BLaER1 treated with 17β-estradiol and CSF1 and Interleukin-3, amounts not matched to agents 10 nM and 100 nM (cell line): ENCODE results near the gene CHCHD6.

Experiments used
- H3K27ac ChIP-seq, 11 experiments: shearing (Covaris generic); formaldehyde crosslinking; 2 replicates each; pipeline ENCODE4 v1.8.1; 2022
- H3K27me3 ChIP-seq, 11 experiments: shearing (Covaris generic); formaldehyde crosslinking; 2 replicates each; pipeline ENCODE4 v1.8.1; 2022
- H3K36me3 ChIP-seq, 11 experiments: shearing (Covaris generic); formaldehyde crosslinking; 2 replicates each; pipeline ENCODE4 v1.8.1; 2022
- H3K4me1 ChIP-seq, 10 experiments: shearing (Covaris generic); formaldehyde crosslinking; 2 replicates each; pipeline ENCODE4 v1.8.1; 2022
- H3K4me2 ChIP-seq, 11 experiments: shearing (Covaris generic); formaldehyde crosslinking; 2 replicates each; pipeline ENCODE4 v1.8.1; 2022
- H3K4me3 ChIP-seq, 10 experiments: shearing (Covaris generic); formaldehyde crosslinking; 2 replicates each; pipeline ENCODE4 v1.8.1; 2022
- H3K9ac ChIP-seq, 11 experiments: shearing (Covaris generic); formaldehyde crosslinking; 2 replicates each; pipeline ENCODE4 v1.8.1; 2022
- H3K9me3 ChIP-seq, 11 experiments: shearing (Covaris generic); formaldehyde crosslinking; replicated peaks in 1 of 11; 2 replicates each; pipeline ENCODE4 v1.8.1; 2022
- H4K20me1 ChIP-seq, 11 experiments: shearing (Covaris generic); formaldehyde crosslinking; 2 replicates each; pipeline ENCODE4 v1.8.1; 2022
- Cebpa-rat ChIP-seq, 11 experiments: shearing (Covaris generic); IDR thresholded peaks; 2 replicates each; pipeline ENCODE4 v1.8.1; 2022

Gene CHCHD6

GRCh38 chr3:126828306-126828705 is 124.3 kb downstream of the CHCHD6 start:
- no peak for TF ChIP-seq Cebpa-rat (IDR thresholded peaks at IDR 0.05)
- 0 out of 22 replicates have a peak, but pooled peaks cover 0 to 3% (median 0%) of the 10 kb centered on the region in 11 experiments for H3K9me3 ChIP-seq
- H3K27ac ChIP-seq: no peak overlapping the region
- peaks cover 0 to 15% (median 0%) of the 10 kb centered on the region in 11 experiments; a peak in 2 of 22 replicates for H4K20me1 ChIP-seq
- H3K4me2 ChIP-seq: peak overlapping the region in 3 of 11 experiments; percentile 3 to 24 (median 18); a peak in 3 of 22 replicates
- H3K9ac ChIP-seq: no peak overlapping the region
- no peaks in the 10 kb centered on the region for H3K27me3 ChIP-seq
- peaks cover 0 to 10% (median 5%) of the 10 kb centered on the region in 10 experiments; a peak in 6 of 20 replicates for H3K4me1 ChIP-seq
- no peak overlapping the region for H3K4me3 ChIP-seq
- no peaks in the 10 kb centered on the region for H3K36me3 ChIP-seq

DNA sequence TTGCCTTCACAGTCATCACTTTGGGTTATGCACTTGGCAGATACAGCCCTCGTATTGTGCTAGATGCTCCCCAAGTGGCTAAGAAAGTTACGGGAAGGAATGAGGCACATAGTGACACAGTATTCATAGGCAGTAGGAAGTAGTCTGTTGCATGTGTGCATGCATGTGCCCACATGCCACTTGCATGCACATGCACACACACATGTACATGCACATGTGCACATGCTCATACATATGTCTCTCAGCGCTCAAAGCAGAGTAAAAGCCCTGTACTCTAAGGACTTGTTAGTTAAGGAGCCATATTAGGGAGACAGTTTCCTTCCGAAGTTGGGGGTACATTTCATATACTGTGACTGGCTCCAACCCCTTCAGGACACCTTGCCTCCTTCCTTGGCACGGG is 128.9 kb downstream of the CHCHD6 start:
- H3K9ac ChIP-seq: no peak overlapping the region
- TF ChIP-seq Cebpa-rat (IDR thresholded peaks at IDR 0.05): no peak
- H3K36me3 ChIP-seq: 0 out of 22 replicates have a peak, but pooled peaks cover 0 to 6% (median 0%) of the 10 kb centered on the region in 11 experiments

DNA sequence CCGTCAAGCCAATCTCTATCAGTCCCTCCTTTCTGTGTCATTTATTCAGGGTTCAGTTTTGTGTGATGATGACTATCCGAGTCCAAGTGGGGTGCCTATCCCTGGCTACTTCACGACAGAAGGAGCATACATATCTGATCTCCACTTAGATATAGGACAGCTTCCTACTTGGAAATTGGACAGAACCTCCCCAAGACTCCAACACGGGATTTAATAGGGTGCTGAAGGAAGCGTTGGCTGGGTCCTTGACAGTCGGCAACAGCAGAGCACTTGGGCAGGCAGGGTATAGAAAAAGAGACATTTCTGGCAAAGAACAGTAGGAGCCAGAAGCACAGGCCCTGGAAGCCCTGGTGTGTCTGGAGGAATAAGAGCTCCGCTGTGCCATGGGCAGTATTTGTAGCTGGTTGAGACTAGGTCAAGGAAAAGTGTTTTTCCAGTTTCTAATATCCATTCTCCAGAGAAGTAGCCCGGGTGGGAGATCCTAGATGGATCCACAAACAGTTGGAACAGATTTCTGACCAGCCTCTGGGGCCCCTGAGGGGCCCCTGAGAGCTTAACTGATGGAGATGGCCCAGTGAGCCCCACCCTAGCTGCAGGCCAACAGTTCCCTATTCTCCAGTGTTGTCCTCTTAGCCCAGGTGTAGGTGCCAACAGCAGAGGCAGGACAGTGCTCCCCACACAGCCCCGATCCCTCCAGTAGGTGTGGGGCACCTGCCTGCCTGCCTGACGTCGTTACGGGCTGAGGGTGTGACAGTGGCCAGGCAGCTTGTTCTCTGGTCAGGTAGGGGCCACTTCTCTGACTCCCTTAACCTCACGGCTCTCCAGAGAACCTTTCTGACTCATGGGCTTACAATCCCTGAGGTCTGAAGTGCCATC is 130.8 kb downstream of the CHCHD6 start:
- Histone ChIP-seq H4K20me1 (peaks cover 0 to 22% (median 7%) of the 10 kb centered on the region in 11 experiments; a peak in 9 of 22 replicates), H3K4me3 (no peak overlapping the region), H3K27ac (no peak overlapping the region), H3K36me3 (0 out of 22 replicates have a peak, but pooled peaks cover 0 to 6% (median 0%) of the 10 kb centered on the region in 11 experiments), H3K4me2 (no peak overlapping the region), H3K9me3 (no peaks in the 10 kb centered on the region), H3K27me3 (no peaks in the 10 kb centered on the region), H3K4me1 (0 out of 20 replicates have a peak, but pooled peaks cover 0 to 4% (median 0%) of the 10 kb centered on the region in 10 experiments), H3K9ac (no peak overlapping the region)
- no peak for TF ChIP-seq Cebpa-rat (IDR thresholded peaks at IDR 0.05)

More for the DNA sequence above, 128.9 kb downstream of the CHCHD6 start:
- no peak overlapping the region for H3K4me2 ChIP-seq
- no peak overlapping the region for H3K4me3 ChIP-seq
- no peaks in the 10 kb centered on the region for H3K9me3 ChIP-seq
- H4K20me1 ChIP-seq: peaks cover 0 to 23% (median 4%) of the 10 kb centered on the region in 11 experiments; a peak in 8 of 22 replicates
- H3K4me1 ChIP-seq: peaks cover 0 to 10% (median 5%) of the 10 kb centered on the region in 10 experiments; a peak in 6 of 20 replicates
- no peaks in the 10 kb centered on the region for H3K27me3 ChIP-seq
- no peak overlapping the region for H3K27ac ChIP-seq

DNA sequence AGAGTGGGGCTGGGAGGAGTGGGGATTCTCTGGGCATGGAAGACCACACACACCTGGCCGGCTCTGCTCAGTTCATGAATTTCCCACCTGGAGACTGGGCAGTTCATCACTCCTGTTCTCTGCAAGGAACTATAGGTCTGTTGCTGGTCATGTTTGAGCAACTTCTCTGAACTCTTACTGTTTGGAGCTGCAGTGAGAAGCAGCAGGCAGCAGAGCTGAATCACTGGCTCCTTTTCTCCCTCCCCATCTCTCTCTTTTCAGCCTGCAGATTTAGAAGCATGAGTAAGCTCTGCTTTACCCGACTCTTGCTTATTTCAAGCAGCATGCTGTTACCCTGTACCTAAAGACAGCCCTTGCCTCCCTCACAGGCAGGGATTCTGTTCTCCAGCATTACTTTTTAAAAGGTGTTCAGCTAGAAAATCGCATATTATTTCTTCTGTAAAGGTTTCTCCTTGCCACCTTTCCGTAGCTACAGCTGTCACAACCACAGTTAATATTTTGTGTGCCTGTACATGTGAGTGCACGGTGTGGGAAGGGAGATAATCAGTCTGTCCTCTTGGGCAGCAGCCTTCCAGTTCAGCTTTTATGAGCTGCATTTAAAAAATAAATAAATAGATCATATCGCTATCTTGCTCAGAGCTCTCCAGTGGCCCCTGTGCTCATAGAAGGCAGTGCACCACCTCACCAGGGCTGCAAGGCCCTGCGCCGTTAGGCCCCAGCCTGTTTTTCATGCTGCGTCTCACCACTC is 131.6 kb downstream of the CHCHD6 start:
- 0 out of 22 replicates have a peak, but pooled peaks cover 0 to 6% (median 0%) of the 10 kb centered on the region in 11 experiments for H3K36me3 ChIP-seq
- no peak overlapping the region for H3K27ac ChIP-seq
- H3K4me1 ChIP-seq: 0 out of 20 replicates have a peak, but pooled peaks cover 0 to 4% (median 0%) of the 10 kb centered on the region in 10 experiments
- no peaks in the 10 kb centered on the region for H3K27me3 ChIP-seq
- H3K9ac ChIP-seq: no peak overlapping the region
- H4K20me1 ChIP-seq: peaks cover 0 to 22% (median 7%) of the 10 kb centered on the region in 11 experiments; a peak in 9 of 22 replicates
- TF ChIP-seq Cebpa-rat (IDR thresholded peaks at IDR 0.05): no peak
- H3K9me3 ChIP-seq: no peaks in the 10 kb centered on the region
- no peak overlapping the region for H3K4me2 ChIP-seq
- no peak overlapping the region for H3K4me3 ChIP-seq

DNA sequence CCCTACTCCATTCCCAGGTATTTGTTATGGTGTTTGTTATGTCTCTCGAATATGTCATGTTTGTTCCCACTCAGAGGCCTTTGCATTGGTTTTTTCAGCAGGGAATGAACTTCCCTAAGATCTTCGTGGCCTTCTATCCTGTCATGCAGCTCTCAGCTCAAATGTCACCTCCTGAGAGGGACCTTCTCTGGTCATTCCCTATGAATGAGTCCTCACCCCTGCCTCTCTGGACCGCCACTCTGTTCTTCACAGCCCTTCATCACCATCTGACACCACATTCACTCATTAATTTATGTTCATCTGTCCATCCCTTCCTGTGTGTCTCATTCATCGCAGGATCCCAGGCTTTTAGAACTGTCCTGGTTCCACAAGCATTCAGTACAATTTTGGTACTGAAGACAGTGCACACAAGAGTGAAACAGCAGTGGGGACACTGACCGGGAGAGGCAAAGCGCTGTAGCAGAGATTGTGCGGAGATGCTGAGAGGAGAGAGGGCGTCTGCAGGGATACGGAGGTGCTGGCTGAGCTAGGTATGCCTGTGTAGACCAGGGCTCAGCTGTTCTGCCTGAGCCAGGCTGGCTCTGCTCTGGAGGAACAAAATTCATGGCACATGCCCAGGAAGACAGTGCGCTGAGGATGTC is 132.3 kb downstream of the CHCHD6 start:
- H3K4me2 ChIP-seq: no peak overlapping the region
- 0 out of 22 replicates have a peak, but pooled peaks cover 0 to 6% (median 0%) of the 10 kb centered on the region in 11 experiments for H3K36me3 ChIP-seq
- no peak overlapping the region for H3K4me3 ChIP-seq
- H3K9me3 ChIP-seq: no peaks in the 10 kb centered on the region
- H3K9ac ChIP-seq: no peak overlapping the region
- H3K27me3 ChIP-seq: no peaks in the 10 kb centered on the region
- H3K27ac ChIP-seq: no peak overlapping the region
- peaks cover 0 to 22% (median 7%) of the 10 kb centered on the region in 11 experiments; a peak in 9 of 22 replicates for H4K20me1 ChIP-seq
- 0 out of 20 replicates have a peak, but pooled peaks cover 0 to 4% (median 0%) of the 10 kb centered on the region in 10 experiments for H3K4me1 ChIP-seq
- no peak for TF ChIP-seq Cebpa-rat (IDR thresholded peaks at IDR 0.05)

- Histone ChIP-seq H3K27ac (no peak overlapping the region), H3K4me3 (no peak overlapping the region), H3K27me3 (no peaks in the 10 kb centered on the region), H3K9me3 (no peaks in the 10 kb centered on the region), H3K9ac (no peak overlapping the region), H3K36me3 (0 out of 22 replicates have a peak, but pooled peaks cover 0 to 6% (median 0%) of the 10 kb centered on the region in 11 experiments), H3K4me2 (no peak overlapping the region), H3K4me1 (no peaks in the 10 kb centered on the region), H4K20me1 (peaks cover 0 to 22% (median 7%) of the 10 kb centered on the region in 11 experiments; a peak in 9 of 22 replicates)
- no peak for TF ChIP-seq Cebpa-rat (IDR thresholded peaks at IDR 0.05)
Measured at GRCh38 chr3:126837773-126838172, 133.7 kb downstream of the CHCHD6 start.

DNA sequence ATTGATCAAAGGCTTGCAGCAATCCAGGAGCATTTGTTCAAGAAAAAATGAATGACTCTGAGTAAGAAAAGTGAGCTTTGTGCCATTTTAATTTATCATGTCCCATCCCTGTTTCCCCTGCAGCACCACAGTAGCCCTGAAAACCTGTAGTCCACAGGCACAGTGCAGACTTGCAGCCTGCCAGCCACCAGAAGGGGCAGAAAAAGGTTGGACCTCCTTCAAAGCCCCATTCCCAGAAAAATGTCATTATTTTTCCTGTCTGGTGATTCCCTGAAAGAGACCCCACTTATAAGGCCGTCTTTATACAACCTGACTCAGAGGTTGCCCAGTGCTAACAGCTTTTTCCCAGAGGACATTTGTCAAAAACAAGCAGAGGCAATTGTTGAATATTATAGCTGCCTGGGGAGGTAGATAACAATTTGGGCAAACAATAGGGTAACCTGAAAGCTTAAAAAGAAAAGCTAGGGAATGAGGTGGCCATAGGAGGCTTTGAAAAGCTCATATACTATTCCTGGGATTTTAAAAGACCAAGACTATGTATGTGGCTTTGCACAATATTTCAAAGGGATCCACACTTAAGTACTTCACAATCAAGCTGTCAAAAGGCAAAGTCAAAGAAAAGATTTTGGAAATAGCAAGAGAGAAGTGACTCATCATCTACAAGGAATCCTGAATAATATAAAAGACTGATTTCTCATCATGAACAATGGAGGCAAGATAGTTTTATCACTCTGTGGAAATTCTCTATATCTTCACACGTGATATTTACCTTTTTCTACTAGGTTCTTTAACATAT is 142.1 kb downstream of the CHCHD6 start:
- no peak for TF ChIP-seq Cebpa-rat (IDR thresholded peaks at IDR 0.05)
- H3K27ac ChIP-seq: no peak overlapping the region

DNA sequence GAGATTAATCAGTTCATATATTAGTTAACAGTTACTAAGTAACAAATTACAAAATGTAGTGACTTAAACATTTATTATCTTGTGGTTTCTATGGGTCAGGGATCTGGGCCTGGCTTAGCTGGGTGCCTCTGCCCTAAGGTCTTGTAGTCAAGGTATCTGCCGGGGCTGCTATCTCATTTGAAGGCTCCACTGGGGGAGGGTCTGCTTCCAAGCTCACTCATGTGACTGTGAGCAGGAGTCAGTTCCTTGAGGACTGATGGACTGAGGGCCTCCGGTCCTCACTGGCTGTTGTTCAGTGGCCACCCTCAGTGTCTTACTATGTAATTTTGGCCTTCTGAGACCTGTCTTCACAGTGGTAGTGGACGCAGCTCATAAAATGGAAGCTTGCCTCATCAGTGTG is 143.0 kb downstream of the CHCHD6 start:
- peaks cover 0 to 8% (median 0%) of the 10 kb centered on the region in 10 experiments; a peak in 4 of 20 replicates for H3K4me1 ChIP-seq
- no peaks in the 10 kb centered on the region for H3K36me3 ChIP-seq
- H3K27ac ChIP-seq: no peak overlapping the region
- no peak overlapping the region for H3K4me2 ChIP-seq
- H4K20me1 ChIP-seq: peaks cover 0 to 15% (median 0%) of the 10 kb centered on the region in 11 experiments; a peak in 4 of 22 replicates
- H3K27me3 ChIP-seq: no peaks in the 10 kb centered on the region
- no peak for TF ChIP-seq Cebpa-rat (IDR thresholded peaks at IDR 0.05)
- no peak overlapping the region for H3K9ac ChIP-seq
- no peaks in the 10 kb centered on the region for H3K9me3 ChIP-seq
- no peak overlapping the region for H3K4me3 ChIP-seq

More for the DNA sequence above, 142.1 kb downstream of the CHCHD6 start:
- H3K4me3 ChIP-seq: no peak overlapping the region
- no peaks in the 10 kb centered on the region for H3K27me3 ChIP-seq
- H4K20me1 ChIP-seq: peaks cover 0 to 10% (median 0%) of the 10 kb centered on the region in 11 experiments; a peak in 2 of 22 replicates
- H3K36me3 ChIP-seq: no peaks in the 10 kb centered on the region
- H3K4me2 ChIP-seq: no peak overlapping the region
- peaks cover 0 to 8% (median 0%) of the 10 kb centered on the region in 10 experiments; a peak in 4 of 20 replicates for H3K4me1 ChIP-seq
- H3K9ac ChIP-seq: no peak overlapping the region
- no peaks in the 10 kb centered on the region for H3K9me3 ChIP-seq
